Adrenal gland (tissue), 12 donors: ENCODE results near the gene ANKK1. TPM values are rescaled to one million over a fixed set of nuclear protein-coding genes. Genes with fewer than 3 reads are reported as not detected.

ENCODE experiments used
- DNase-seq, 7 donors: peaks; one replicate each; pipeline ENCODE4 v3.0.0-alpha.2; 2019 to 2020
- H3K27ac ChIP-seq, 5 donors: fragments of 200-600 bp; sonication (generic) in 4 of 5; 1 replicate in 3 of 5; 2 replicates in 2 of 5; pipeline versions ENCODE4 v1.5.1 to v1.8.0; 2016 to 2020; ENCODE audit warnings: mild to moderate bottlenecking in 1 of 5
- H3K27me3 ChIP-seq: fragments of 200-600 bp; 2 replicates; pipeline ENCODE4 v1.8.0; 2021
- H3K36me3 ChIP-seq, 2 donors: fragments of 200-600 bp; replicated peaks in 1 of 2; 1 replicate in 1 of 2; 2 replicates in 1 of 2; pipeline versions ENCODE4 v1.5.1 to v1.8.0; 2018 to 2022
- H3K4me1 ChIP-seq, 2 donors: fragments of 200-600 bp; replicated peaks in 1 of 2; 1 replicate in 1 of 2; 2 replicates in 1 of 2; pipeline versions ENCODE4 v1.5.1 to v1.8.0; 2018 to 2021
- H3K4me3 ChIP-seq, 4 donors: fragments of 200-600 bp; sonication (generic) in 3 of 4; one replicate each; pipeline ENCODE4 v1.5.1; 2016 to 2018
- H3K9me3 ChIP-seq, 3 donors: fragments of 200-600 bp; sonication (generic) in 1 of 3; replicated peaks in 1 of 3; 1 replicate in 2 of 3; 2 replicates in 1 of 3; pipeline versions ENCODE4 v1.5.1 to v1.8.0; 2016 to 2021
- CTCF ChIP-seq, 6 experiments: fragments of 450-650 bp in 4 of 6; fragments of 200-600 bp in 2 of 6; sonication (generic) in 1 of 6; IDR thresholded peaks; 1 replicate in 5 of 6; 2 replicates in 1 of 6; pipeline versions ENCODE4 v1.5.1 to v1.8.0; 2016 to 2021; ENCODE audit warnings: antibody characterized with exemption in 6 of 6, mild to moderate bottlenecking in 2 of 6, moderate library complexity in 1 of 6
- POLR2A ChIP-seq, 2 donors: fragments of 450-650 bp; IDR thresholded peaks; one replicate each; pipeline ENCODE4 v1.6.1; 2017; ENCODE audit warnings: antibody characterized with exemption in 2 of 2, mild to moderate bottlenecking in 2 of 2, moderate library complexity in 1 of 2
- WGBS, 4 donors: extraction: QIAGEN DNeasy Blood & Tissue Kit in 2 of 4; methylation state at CpG; one replicate each; pipeline versions ENCODE4 v1.1.5 to v1.1.7; 2013 to 2017; 5-methylcytosine and 5-hydroxymethylcytosine counted together
- intact Hi-C, 2 donors: fragments of 100-400 bp; cut with DNase I; formaldehyde crosslinking; loops; one replicate each; pipeline versions ENCODE4 v1.14.1 to v1.15.0; 2022 to 2023
- polyA plus RNA-seq, 3 donors: library from polyadenylated mRNA; stranded (reverse); fragments of 200-250 nt in 2 of 3; fragments of 350-450 nt in 1 of 3; fragmentation: Illumina TruSeq in 1 of 3; extraction: RNeasy Lipid Tissue Mini Kit (QIAGEN cat#74804) in 1 of 3; gene quantifications; one replicate each; pipeline ENCODE4 v1.2.3, GENCODE V29; 2013 to 2014
- total RNA-seq, 9 donors: library from RNA; depleted of rRNA in 4 of 9; stranded (reverse); fragments of >200 nt in 4 of 9; fragments of 120-200 nt in 1 of 9; fragmentation: NEBNext Ultra II Directional in 1 of 9; extraction: Animal tissue kit (Norgen Biotek cat#: 25700) in 1 of 9; gene quantifications; one replicate each; pipeline versions ENCODE4 v1.1.0 to v1.2.4, GENCODE V29; 2013 to 2023
- donor health status: healthy with polysubstance abuse.
- donor health status: Bipolar disorder and iron deficiency.
- donor health status: DM: yes; HTN: yes; CAD: no.
- donor health status: DM: no; HTN: no; CAD: no.
- donor health status: DM: no; HTN: no; CAD: no.
- donor health status: DM: yes; HTN: yes; CAD: no.

The ANKK1 gene
- total and polyA plus RNA-seq, 12 donors = 0.05 to 3.5 (median 0.18) TPM; not detected in 1

GRCh38 chr11:113351068-113351450 is 36.5 kb upstream of the ANKK1 start:
- Histone ChIP-seq H3K4me3 (no peak overlapping the region), H3K27ac (no peak overlapping the region), H3K9me3 (peaks cover 0 to 10% (median 0%) of the 10 kb centered on the region in 3 donors), H3K36me3 (no peaks in the 10 kb centered on the region), H3K4me1 (no peaks in the 10 kb centered on the region), H3K27me3 (no peaks in the 10 kb centered on the region)
- intact Hi-C loops = no loop called here
- no peak for TF ChIP-seq CTCF (IDR thresholded peaks at IDR 0.05)
- TF ChIP-seq POLR2A (IDR thresholded peaks at IDR 0.05) = no peak
- 87 to 94% (median 90%) methylated on average over 3 of the region's 3 CpGs for WGBS, 4 donors
- DNase-seq = no peak

GRCh38 chr11:113351480-113351879 is 36.1 kb upstream of the ANKK1 start:
- Histone ChIP-seq H3K27me3 (no peaks in the 10 kb centered on the region), H3K4me3 (no peak overlapping the region), H3K27ac (no peak overlapping the region), H3K4me1 (no peaks in the 10 kb centered on the region), H3K36me3 (no peaks in the 10 kb centered on the region), H3K9me3 (peaks cover 0 to 14% (median 0%) of the 10 kb centered on the region in 3 donors)
- no peak for DNase-seq
- intact Hi-C loops = no loop called here
- WGBS, 4 donors = 86 to 100% (median 90%) methylated on average over 4 of the region's 4 CpGs
- TF ChIP-seq POLR2A (IDR thresholded peaks at IDR 0.05) (no peak), CTCF (IDR thresholded peaks at IDR 0.05) (no peak)

- Histone ChIP-seq H3K4me3 (no peak overlapping the region), H3K4me1 (no peaks in the 10 kb centered on the region), H3K36me3 (no peaks in the 10 kb centered on the region), H3K27me3 (no peaks in the 10 kb centered on the region), H3K9me3 (peaks cover 0 to 14% (median 0%) of the 10 kb centered on the region in 3 donors), H3K27ac (no peak overlapping the region)
- WGBS, 4 donors = 92 to 99% (median 96%) methylated on average over 3 of the region's 3 CpGs
- intact Hi-C loops = no loop called here
- DNase-seq = no peak
- TF ChIP-seq CTCF (IDR thresholded peaks at IDR 0.05) = no peak
- TF ChIP-seq POLR2A (IDR thresholded peaks at IDR 0.05) = no peak
Observed at GRCh38 chr11:113356203-113356602, 31.4 kb upstream of the ANKK1 start.

GRCh38 chr11:113363406-113363805 is 24.2 kb upstream of the ANKK1 start:
- Histone ChIP-seq H3K9me3 (no peaks in the 10 kb centered on the region), H3K36me3 (peaks cover 0 to 39% of the 10 kb centered on the region in 2 donors), H3K4me3 (no peak overlapping the region), H3K4me1 (no peaks in the 10 kb centered on the region), H3K27ac (no peak overlapping the region), H3K27me3 (no peaks in the 10 kb centered on the region)
- DNase-seq = no peak
- intact Hi-C loops = no loop called here
- 69 to 83% (median 79%) methylated on average over 5 of the region's 5 CpGs for WGBS, 4 donors
- TF ChIP-seq POLR2A (IDR thresholded peaks at IDR 0.05) (no peak), CTCF (IDR thresholded peaks at IDR 0.05) (no peak)
